Stimulated activated CD4-positive, alpha-beta T cell treated with anti-CD3 and anti-CD28 coated beads, Interleukin-15, amount 100 ng/mL, for 1 hour (primary cell): ENCODE measurements around the gene SHOC2.

Experiments used
- DNase-seq, 2 donors: peaks; one replicate each; pipeline ENCODE4 v3.0.0-alpha.2; 2020; ENCODE audit warnings: low read depth in 1 of 2, low spot score in 1 of 2

SHOC2 gene

GRCh38 chr10:110919349-110919931 is at the start of gene SHOC2:
SHOC2 (plus strand) TSS chr10:110919604; CDS start chr10:110964359, 44,755 bp downstream.
- DNase-seq = peak; percentile 94 to 97

- no peak for DNase-seq
Observed at GRCh38 chr10:110870823-110871297, 48.5 kb upstream of the SHOC2 start.

GRCh38 chr10:110871298-110872084 is 47.9 kb upstream of the SHOC2 start, which contains the start of gene PDCD4:
PDCD4 (plus strand) TSS chr10:110871928; CDS start chr10:110876028, 4,100 bp downstream.
- peak; percentile 84 to 88 for DNase-seq

GRCh38 chr10:110872145-110872983 is 47.0 kb upstream of the SHOC2 start:
- DNase-seq = peak; percentile 53 to 55

- no peak for DNase-seq
Observed at GRCh38 chr10:110872984-110873923, 46.1 kb upstream of the SHOC2 start.

GRCh38 chr10:110873951-110874350 is 45.5 kb upstream of the SHOC2 start:
- DNase-seq = no peak

GRCh38 chr10:110876000-110876399 is 43.4 kb upstream of the SHOC2 start:
- no peak for DNase-seq

- no peak for DNase-seq
Observed at GRCh38 chr10:110876788-110877187, 42.6 kb upstream of the SHOC2 start.

GRCh38 chr10:110880012-110880411 is 39.4 kb upstream of the SHOC2 start:
- DNase-seq = no peak

GRCh38 chr10:110881247-110881646 is 38.2 kb upstream of the SHOC2 start:
- DNase-seq = no peak

GRCh38 chr10:110881905-110882304 is 37.5 kb upstream of the SHOC2 start:
- DNase-seq = no peak

GRCh38 chr10:110883924-110884323 is 35.5 kb upstream of the SHOC2 start:
- DNase-seq = no peak

- DNase-seq = no peak
Observed at GRCh38 chr10:110885932-110886674, 33.3 kb upstream of the SHOC2 start.

- no peak for DNase-seq
Observed at GRCh38 chr10:110887560-110887959, 31.8 kb upstream of the SHOC2 start.

GRCh38 chr10:110892602-110893288 is 26.7 kb upstream of the SHOC2 start:
- DNase-seq = no peak

- DNase-seq = no peak
Observed at GRCh38 chr10:110893559-110894179, 25.7 kb upstream of the SHOC2 start.

GRCh38 chr10:110897184-110897583 is 22.2 kb upstream of the SHOC2 start:
- no peak for DNase-seq

- DNase-seq = no peak
Observed at GRCh38 chr10:110898391-110898790, 21.0 kb upstream of the SHOC2 start.

- no peak for DNase-seq
Observed at GRCh38 chr10:110900983-110901382, 18.4 kb upstream of the SHOC2 start.
